Choroid plexus epithelial cell (primary cell): ENCODE measurements around the gene SLC43A2.

Source experiments
- DNase-seq: peaks from one replicate; pipeline ENCODE4 v3.0.0-alpha.2; 2010; ENCODE audit warnings: low read depth
- H3K4me3 ChIP-seq: 2 replicates; pipeline ENCODE4 v1.5.1; 2011; ENCODE audit warnings: low read depth, mild to moderate bottlenecking, control low read depth, low read length, moderate library complexity
- TF ChIP-seq, protein P1 (sequence below): conservative IDR thresholded peaks from 2 replicates; pipeline ENCODE4 v1.5.1; 2011; ENCODE audit warnings: low read depth, mild to moderate bottlenecking, control low read depth, inconsistent platforms, low read length, moderate library complexity

Gene SLC43A2

DNA sequence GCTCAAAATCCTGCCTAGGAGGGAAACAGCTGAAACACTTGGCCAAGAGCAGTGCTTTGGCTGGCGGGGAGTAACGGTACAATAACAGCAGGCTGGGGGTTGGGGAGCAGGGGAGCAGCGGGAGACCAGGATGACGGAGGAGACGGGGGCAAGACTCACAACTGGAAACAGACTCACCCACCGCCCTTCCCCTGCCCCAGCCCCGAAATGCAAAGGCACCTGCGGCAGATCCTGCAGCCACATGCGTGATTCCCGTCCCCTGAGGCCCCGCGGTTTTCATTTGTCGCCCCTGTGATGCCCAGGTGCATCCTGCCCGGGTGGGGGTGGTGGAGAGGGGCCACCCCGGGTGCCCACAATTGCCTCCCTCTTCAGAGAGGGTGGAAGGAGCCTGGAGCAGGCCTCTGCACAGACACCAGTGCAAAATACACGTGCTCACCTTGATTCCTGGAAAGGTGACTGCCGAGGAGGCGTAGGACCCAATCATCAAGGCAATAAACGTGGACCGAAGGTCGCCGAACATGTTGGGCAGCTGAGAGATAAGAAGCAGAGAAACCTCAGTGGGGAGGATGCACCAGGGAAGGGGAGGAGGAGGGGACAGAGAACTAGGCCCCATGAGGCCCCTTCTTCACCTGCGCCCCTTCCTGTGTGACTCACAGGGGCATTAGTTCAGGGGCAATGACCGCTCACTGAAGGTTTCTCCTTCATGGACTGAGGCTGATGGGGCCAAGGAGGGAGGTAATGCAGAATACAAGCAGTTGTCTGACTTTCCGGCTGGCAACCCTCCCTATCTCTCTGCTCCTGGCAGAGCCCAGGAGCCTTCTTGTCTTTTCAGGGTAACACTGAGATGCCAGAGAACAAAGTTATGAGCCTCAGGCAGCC lies 35.6 kb downstream of the SLC43A2 start:
- DNase-seq: peak; percentile 17
- no peak overlapping the region for H3K4me3 ChIP-seq

DNA sequence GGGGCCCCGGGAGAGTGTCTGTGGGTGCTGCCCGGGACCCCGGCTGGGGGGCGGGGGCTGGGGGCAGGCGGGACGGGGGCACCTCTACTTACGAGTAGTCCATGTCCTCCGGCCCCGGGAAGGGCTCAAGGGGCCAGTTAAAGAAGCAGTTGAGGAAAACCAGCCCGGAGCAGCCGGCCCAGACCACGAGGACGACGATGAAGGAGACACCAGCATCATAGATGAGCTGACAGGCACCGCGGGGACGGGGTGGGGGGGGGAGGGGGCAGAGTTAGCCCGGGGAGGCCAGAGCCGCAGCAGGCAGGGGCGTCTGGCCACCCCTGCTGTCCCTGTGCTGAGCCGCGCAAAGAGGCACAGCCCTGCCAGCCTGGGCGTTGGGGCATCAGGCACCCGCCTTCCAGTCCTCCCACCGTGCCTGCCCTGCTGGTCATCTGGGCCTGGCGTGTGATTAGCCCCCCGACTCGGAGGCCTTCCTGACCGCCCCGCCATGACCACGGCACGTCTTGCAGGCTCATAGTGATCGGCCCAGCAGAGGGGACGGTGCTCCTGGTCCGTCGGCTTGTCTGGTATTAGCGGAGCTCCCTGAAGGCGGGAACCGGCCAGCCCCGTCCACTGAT lies 37.1 kb downstream of the SLC43A2 start:
- no peak for DNase-seq
- no peak overlapping the region for H3K4me3 ChIP-seq
- TF ChIP-seq, protein P1, sequence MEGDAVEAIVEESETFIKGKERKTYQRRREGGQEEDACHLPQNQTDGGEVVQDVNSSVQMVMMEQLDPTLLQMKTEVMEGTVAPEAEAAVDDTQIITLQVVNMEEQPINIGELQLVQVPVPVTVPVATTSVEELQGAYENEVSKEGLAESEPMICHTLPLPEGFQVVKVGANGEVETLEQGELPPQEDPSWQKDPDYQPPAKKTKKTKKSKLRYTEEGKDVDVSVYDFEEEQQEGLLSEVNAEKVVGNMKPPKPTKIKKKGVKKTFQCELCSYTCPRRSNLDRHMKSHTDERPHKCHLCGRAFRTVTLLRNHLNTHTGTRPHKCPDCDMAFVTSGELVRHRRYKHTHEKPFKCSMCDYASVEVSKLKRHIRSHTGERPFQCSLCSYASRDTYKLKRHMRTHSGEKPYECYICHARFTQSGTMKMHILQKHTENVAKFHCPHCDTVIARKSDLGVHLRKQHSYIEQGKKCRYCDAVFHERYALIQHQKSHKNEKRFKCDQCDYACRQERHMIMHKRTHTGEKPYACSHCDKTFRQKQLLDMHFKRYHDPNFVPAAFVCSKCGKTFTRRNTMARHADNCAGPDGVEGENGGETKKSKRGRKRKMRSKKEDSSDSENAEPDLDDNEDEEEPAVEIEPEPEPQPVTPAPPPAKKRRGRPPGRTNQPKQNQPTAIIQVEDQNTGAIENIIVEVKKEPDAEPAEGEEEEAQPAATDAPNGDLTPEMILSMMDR: no peak

More for the DNA sequence above, 35.6 kb downstream of the SLC43A2 start:
- TF ChIP-seq, protein P1: no peak

DNA sequence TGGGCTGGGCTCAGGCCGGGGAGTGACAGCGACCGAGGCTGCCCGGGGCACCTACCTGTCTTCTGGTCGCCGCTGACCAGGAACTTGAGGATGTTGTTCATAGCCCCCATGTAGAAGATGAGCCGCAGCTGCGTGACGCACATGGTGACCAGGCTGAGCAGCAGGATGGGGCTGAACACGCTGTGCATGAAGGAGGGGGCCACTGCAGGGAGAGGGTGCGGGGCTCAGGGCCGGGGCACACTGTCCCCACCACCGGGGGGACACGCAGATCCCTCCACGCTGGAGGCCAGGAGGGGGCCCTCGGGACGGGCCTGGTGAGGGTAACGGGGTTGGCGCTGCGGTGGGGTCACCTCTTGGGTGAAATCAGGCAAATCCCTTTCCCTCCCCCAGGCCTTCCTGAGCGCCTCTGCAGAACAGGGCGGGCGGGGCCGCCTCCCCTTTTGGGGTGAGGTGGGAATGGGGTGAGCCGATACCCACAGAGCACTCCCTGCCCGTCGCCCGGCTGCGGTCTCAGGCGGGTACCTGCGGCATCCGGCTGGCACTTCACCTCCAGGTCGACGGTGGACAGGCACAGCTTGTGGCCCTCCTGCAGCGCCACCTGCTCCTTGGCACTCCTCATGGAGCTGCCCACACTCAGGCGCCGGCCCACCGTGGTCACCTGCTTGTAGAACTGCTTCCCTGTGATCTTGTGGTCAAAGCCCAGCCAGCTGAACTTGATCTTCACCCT lies 37.7 kb downstream of the SLC43A2 start:
- no peak for DNase-seq
- TF ChIP-seq, protein P1: no peak
- no peak overlapping the region for H3K4me3 ChIP-seq

DNA sequence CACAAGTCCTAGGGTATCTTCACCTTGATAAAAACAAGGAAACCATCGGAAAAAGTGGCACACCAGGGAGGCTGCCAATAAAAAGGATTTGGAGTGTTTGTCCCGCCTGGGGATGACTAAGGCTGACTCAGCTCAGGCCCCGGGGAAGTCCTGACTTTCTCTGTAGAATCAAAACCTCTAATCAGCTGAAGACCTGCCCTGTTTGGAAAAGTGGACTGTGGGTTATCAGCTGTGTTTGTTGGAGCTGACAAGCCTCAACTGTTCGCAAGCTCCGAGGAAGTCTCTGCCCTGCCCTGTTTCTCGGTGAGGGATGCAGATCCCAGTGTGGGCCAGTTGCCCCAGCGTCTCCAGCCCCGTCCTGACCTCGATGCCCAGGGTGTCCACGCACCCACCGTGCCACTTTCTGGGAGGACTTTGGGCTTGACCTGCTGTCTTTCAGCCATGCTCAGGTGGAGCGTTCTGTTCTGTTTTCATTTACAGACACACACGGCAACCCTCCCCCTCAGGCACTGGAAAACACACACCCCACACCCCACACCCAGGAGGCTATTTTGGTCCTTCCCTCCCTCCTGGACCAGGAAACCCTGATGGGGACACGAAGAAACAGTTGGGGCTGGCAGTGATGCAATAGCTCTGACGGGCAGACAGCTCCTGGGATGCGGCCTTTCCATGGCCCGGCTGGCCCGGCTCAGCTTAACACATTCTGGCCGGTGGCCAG lies 38.4 kb downstream of the SLC43A2 start:
- no peak overlapping the region for H3K4me3 ChIP-seq
- TF ChIP-seq, protein P1: no peak
- peak; percentile 73 for DNase-seq

DNA sequence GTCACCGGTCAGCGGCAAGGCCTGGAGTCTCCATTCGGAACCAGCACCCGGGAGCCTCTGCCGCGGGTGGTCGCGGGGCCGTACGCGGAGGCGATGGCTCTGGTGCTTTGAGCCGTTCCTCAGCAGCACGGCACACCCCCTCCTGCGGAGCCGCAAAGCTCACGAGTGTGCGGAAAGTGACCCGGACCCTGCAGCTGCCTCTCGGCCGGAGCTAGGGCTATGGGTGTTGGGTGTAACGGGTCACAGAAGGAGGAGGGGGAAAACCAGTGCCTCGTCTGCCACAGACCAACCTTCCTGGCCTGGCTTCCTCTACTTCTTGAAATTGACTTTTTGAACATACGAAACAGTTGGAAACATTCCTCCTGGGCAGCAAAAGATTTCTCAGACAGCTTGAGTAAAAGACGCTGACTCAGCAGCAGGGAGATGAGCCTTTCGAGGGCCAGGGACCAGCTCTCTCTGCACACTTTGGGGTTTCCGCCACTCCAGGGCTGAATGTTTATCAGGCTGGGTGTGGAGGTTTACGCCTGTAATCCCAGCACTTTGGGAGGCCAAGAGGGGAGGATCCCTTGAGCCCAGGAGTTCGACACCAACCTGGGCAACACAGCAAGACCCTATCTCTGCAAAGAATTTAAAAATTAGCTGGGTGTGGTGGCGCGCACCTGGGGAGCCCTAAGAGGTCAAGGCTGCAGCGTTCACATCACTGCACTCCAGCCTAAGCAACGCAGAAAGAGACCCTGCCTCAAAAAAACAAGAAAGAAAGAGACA lies 39.6 kb downstream of the SLC43A2 start:
- peak; percentile 82 for DNase-seq
- H3K4me3 ChIP-seq: no peak overlapping the region
- TF ChIP-seq, protein P1: no peak

DNA sequence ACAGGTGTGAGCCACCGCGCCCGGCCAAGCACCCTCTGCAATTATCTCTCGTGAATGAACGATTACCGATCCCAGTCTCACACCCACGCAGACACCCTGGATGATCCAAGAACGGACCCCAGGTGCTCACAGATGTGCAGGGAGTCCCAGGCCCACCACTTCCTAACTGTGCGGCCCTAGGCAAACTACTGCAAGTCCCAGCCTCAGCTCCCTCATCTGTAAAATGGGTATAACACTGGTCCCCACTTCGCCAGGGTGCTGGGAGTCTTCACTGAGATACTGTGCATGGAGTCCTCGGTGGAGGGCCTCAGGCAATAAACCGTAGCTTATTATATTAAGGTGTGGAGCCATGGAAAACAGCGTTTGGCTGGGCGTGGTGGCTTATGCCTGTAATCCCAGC lies 44.5 kb downstream of the SLC43A2 start:
- TF ChIP-seq, protein P1: no peak
- no peak for DNase-seq
- H3K4me3 ChIP-seq: no peak overlapping the region
